Osteocyte (in vitro differentiated cells): ENCODE measurements around the gene GNAI2. TPM values are rescaled to one million over a fixed set of nuclear protein-coding genes. Genes with fewer than 3 reads are reported as not detected.

Experiments
- DNase-seq: peaks from one replicate; pipeline ENCODE4 v3.0.0; 2021; ENCODE audit warnings: mixed read lengths; ENCODE audit not compliant: unreplicated experiment; ENCODE audit errors: extremely low spot score
- H3K27ac Mint-ChIP-seq: one replicate; pipeline ENCODE4 v1.8.0; 2021; ENCODE audit warnings: mild to moderate bottlenecking, mixed read lengths; ENCODE audit not compliant: unreplicated experiment
- H3K27me3 Mint-ChIP-seq: one replicate; pipeline ENCODE4 v1.8.0; 2021; ENCODE audit warnings: mixed read lengths; ENCODE audit not compliant: unreplicated experiment
- H3K36me3 Mint-ChIP-seq: one replicate; pipeline ENCODE4 v1.8.0; 2021; ENCODE audit warnings: mixed read lengths; ENCODE audit not compliant: unreplicated experiment
- H3K4me1 Mint-ChIP-seq: one replicate; pipeline ENCODE4 v1.8.0; 2021; ENCODE audit warnings: mixed read lengths; ENCODE audit not compliant: unreplicated experiment
- H3K4me3 Mint-ChIP-seq: one replicate; pipeline ENCODE4 v1.8.0; 2021; ENCODE audit warnings: mild to moderate bottlenecking, moderate library complexity, mixed read lengths; ENCODE audit not compliant: unreplicated experiment
- H3K9me3 Mint-ChIP-seq: one replicate; pipeline ENCODE4 v1.8.0; 2021; ENCODE audit warnings: mixed read lengths; ENCODE audit not compliant: unreplicated experiment
- total RNA-seq: library from RNA; stranded (reverse); gene quantifications from 2 replicates; pipeline ENCODE4 v1.2.1, GENCODE V29; 2021
- TF ChIP-seq, protein P1 (sequence below): fragments of 200-600 bp; sonication (generic); IDR thresholded peaks from 2 replicates; pipeline ENCODE4 v1.5.0; 2021; ENCODE audit warnings: antibody characterized with exemption, mild to moderate bottlenecking, moderate library complexity

GNAI2 gene
- total RNA-seq, 1 donor from 2014 or later, result 340 TPM

DNA sequence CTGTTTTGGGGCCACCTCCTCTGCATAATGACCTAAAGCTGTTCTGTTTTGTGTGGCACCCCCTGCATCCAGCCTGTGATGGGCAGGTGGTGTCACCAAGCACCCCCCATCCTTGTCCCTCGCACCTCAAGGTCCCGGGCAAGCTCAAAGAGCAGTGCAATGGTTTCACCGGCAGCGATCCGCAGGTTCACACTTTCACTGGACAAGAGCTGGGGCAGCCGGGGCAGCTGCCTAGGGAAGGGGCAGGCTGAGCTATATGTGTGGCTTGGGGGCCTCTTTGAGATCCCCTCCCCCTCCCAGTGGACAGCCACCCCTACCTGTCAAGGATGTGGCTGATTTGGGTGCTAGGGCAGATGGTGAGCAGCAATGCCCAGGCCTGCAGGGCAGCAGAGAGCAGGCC, 53.1 kb downstream of the GNAI2 start:
- Mint-ChIP-seq H3K36me3 (peaks cover 3% of the 10 kb centered on the region), H3K9me3 (no peaks in the 10 kb centered on the region), H3K4me1 (peaks cover 14% of the 10 kb centered on the region), H3K4me3 (no peak overlapping the region), H3K27me3 (no peaks in the 10 kb centered on the region), H3K27ac (no peak overlapping the region)
- TF ChIP-seq, protein P1, sequence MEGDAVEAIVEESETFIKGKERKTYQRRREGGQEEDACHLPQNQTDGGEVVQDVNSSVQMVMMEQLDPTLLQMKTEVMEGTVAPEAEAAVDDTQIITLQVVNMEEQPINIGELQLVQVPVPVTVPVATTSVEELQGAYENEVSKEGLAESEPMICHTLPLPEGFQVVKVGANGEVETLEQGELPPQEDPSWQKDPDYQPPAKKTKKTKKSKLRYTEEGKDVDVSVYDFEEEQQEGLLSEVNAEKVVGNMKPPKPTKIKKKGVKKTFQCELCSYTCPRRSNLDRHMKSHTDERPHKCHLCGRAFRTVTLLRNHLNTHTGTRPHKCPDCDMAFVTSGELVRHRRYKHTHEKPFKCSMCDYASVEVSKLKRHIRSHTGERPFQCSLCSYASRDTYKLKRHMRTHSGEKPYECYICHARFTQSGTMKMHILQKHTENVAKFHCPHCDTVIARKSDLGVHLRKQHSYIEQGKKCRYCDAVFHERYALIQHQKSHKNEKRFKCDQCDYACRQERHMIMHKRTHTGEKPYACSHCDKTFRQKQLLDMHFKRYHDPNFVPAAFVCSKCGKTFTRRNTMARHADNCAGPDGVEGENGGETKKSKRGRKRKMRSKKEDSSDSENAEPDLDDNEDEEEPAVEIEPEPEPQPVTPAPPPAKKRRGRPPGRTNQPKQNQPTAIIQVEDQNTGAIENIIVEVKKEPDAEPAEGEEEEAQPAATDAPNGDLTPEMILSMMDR, result no peak
- no peak for DNase-seq

- Mint-ChIP-seq H3K27me3 (no peaks in the 10 kb centered on the region), H3K4me3 (no peak overlapping the region), H3K36me3 (peaks cover 3% of the 10 kb centered on the region), H3K4me1 (peaks cover 14% of the 10 kb centered on the region), H3K9me3 (no peaks in the 10 kb centered on the region), H3K27ac (no peak overlapping the region)
- TF ChIP-seq, protein P1, result no peak
- no peak for DNase-seq
Observed at GRCh38 chr3:50290161-50290641, 54.2 kb downstream of the GNAI2 start.

GRCh38 chr3:50292159-50293078, 56.4 kb downstream of the GNAI2 start, which contains the start of gene IFRD2:
IFRD2 (minus strand) TSS chr3:50292429; CDS start chr3:50292274, 155 bp downstream.
- Mint-ChIP-seq H3K4me1 (peaks cover 14% of the 10 kb centered on the region), H3K4me3 (peak within 1 kb of the TSS; percentile 73), H3K9me3 (no peaks in the 10 kb centered on the region), H3K27me3 (no peaks in the 10 kb centered on the region), H3K36me3 (peaks cover 3% of the 10 kb centered on the region), H3K27ac (peak within 1 kb of the TSS; percentile 98)
- peak; percentile 98 for DNase-seq
- TF ChIP-seq, protein P1, result no peak

DNA sequence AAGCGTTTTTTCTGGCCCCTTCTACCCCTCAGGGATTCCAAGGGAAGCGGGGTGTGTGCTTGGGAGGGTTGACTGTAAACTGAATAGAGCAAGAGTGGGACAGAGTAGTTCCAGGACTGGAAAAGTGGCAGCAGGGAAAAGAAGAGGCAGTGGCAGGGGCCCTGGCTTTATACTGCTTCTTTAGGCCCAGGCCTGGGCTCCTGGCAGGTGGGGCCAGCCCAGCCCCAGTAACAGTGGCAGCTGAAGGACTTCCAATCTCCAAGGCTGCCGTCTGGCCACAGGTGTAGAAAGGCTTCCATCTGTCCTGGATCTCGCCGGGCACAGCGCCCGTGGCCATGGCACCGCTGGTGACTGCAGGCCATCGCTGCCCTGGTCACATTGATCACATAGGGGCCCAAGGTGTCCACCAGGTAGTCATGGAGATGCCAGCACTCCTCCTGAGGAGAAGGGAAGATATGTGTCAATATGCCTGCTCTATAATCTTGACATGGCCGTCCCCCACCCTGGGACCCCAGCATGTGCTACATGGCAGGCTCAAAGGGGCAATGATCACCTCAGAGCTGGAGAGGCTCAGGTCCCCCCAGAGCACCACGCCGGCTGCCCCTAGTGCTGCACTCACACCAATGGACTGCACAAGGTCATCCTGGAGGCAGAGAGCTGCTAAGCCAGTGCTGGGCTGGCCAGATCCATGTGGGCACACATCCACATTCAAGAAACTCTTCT, 57.2 kb downstream of the GNAI2 start:
- Mint-ChIP-seq H3K4me3 (peak overlapping the region; percentile 73), H3K9me3 (no peaks in the 10 kb centered on the region), H3K27ac (peak overlapping the region; percentile 98)

More for the DNA sequence above, 57.2 kb downstream of the GNAI2 start:
- H3K27me3 Mint-ChIP-seq, result no peaks in the 10 kb centered on the region
- peaks cover 17% of the 10 kb centered on the region for H3K4me1 Mint-ChIP-seq
- no peak for DNase-seq
- peaks cover 3% of the 10 kb centered on the region for H3K36me3 Mint-ChIP-seq
- TF ChIP-seq, protein P1, result no peak
